NT2/D1 (cell line): Measurements from ENCODE around the gene TMCO4.

Source experiments
- DNase-seq: peaks from one replicate; pipeline ENCODE4 v3.0.0-alpha.2; 2011; ENCODE audit warnings: low read depth, low spot score
- H3K27me3 ChIP-seq: 2 replicates; pipeline ENCODE4 v1.6.0; 2011; ENCODE audit warnings: mild to moderate bottlenecking; ENCODE audit not compliant: insufficient read length, insufficient read depth
- H3K36me3 ChIP-seq: 2 replicates; pipeline ENCODE4 v1.6.1; 2011; ENCODE audit warnings: mild to moderate bottlenecking, low read length, mixed read lengths; ENCODE audit not compliant: insufficient read depth, insufficient read length
- H3K4me1 ChIP-seq: 2 replicates; pipeline ENCODE4 v1.5.1; 2011; ENCODE audit not compliant: insufficient read depth, insufficient read length
- H3K4me3 ChIP-seq: 2 replicates; pipeline ENCODE4 v1.5.1; 2011; ENCODE audit warnings: low read depth; ENCODE audit not compliant: insufficient read length
- H3K9ac ChIP-seq: 2 replicates; pipeline ENCODE4 v1.6.0; 2011; ENCODE audit warnings: low read depth; ENCODE audit not compliant: insufficient read length
- H3K9me3 ChIP-seq: 2 replicates; pipeline ENCODE4 v1.5.1; 2011; ENCODE audit warnings: mild to moderate bottlenecking, low read length; ENCODE audit not compliant: insufficient read depth
- SUZ12 ChIP-seq: IDR thresholded peaks from 2 replicates; pipeline ENCODE4 v1.6.1; 2011; ENCODE audit not compliant: insufficient read length, insufficient read depth; ENCODE audit errors: extremely low read depth
- YY1 ChIP-seq: IDR thresholded peaks from 2 replicates; pipeline ENCODE4 v1.6.1; 2011; ENCODE audit not compliant: insufficient read length, insufficient read depth
- ZNF274 ChIP-seq: IDR thresholded peaks from 2 replicates; pipeline ENCODE4 v1.6.1; 2011; ENCODE audit warnings: mild to moderate bottlenecking, low read depth, low read length

The TMCO4 gene

GRCh38 chr1:19703280-19703679 is 96.4 kb downstream of the TMCO4 start:
- no peak overlapping the region for H3K4me3 ChIP-seq
- DNase-seq, result no peak
- H3K9me3 ChIP-seq, result no peaks in the 10 kb centered on the region
- H3K9ac ChIP-seq, result no peak overlapping the region
- peaks cover 5% of the 10 kb centered on the region for H3K4me1 ChIP-seq
- H3K27me3 ChIP-seq, result no peaks in the 10 kb centered on the region
- TF ChIP-seq ZNF274 (no peak), YY1 (no peak), SUZ12 (no peak)
- H3K36me3 ChIP-seq, result no peaks in the 10 kb centered on the region

GRCh38 chr1:19700079-19700777 is 99.5 kb downstream of the TMCO4 start:
- Histone ChIP-seq H3K9me3 (no peaks in the 10 kb centered on the region), H3K4me3 (no peak overlapping the region), H3K36me3 (no peaks in the 10 kb centered on the region), H3K9ac (no peak overlapping the region), H3K27me3 (peaks cover 1% of the 10 kb centered on the region), H3K4me1 (peaks cover 6% of the 10 kb centered on the region)
- TF ChIP-seq YY1, result no peak
- no peak for TF ChIP-seq SUZ12
- no peak for TF ChIP-seq ZNF274
- no peak for DNase-seq

GRCh38 chr1:19698181-19698580 is 101.5 kb downstream of the TMCO4 start:
- H3K36me3 ChIP-seq, result no peaks in the 10 kb centered on the region
- peaks cover 3% of the 10 kb centered on the region for H3K4me1 ChIP-seq
- no peaks in the 10 kb centered on the region for H3K9me3 ChIP-seq
- no peak overlapping the region for H3K4me3 ChIP-seq
- TF ChIP-seq SUZ12 (no peak), ZNF274 (no peak), YY1 (no peak)
- no peak for DNase-seq
- peaks cover 6% of the 10 kb centered on the region for H3K27me3 ChIP-seq
- no peak overlapping the region for H3K9ac ChIP-seq

- no peak overlapping the region for H3K4me3 ChIP-seq
- H3K9ac ChIP-seq, result no peak overlapping the region
- no peaks in the 10 kb centered on the region for H3K36me3 ChIP-seq
- no peak for DNase-seq
- no peak for TF ChIP-seq ZNF274
- no peak for TF ChIP-seq SUZ12
- TF ChIP-seq YY1, result no peak
- peaks cover 3% of the 10 kb centered on the region for H3K4me1 ChIP-seq
- H3K9me3 ChIP-seq, result no peaks in the 10 kb centered on the region
- H3K27me3 ChIP-seq, result peaks cover 6% of the 10 kb centered on the region
Observed at GRCh38 chr1:19696820-19697219, 102.9 kb downstream of the TMCO4 start.

- H3K9me3 ChIP-seq, result no peaks in the 10 kb centered on the region
- no peak overlapping the region for H3K4me3 ChIP-seq
- TF ChIP-seq YY1, result no peak
- TF ChIP-seq ZNF274, result no peak
- no peak for TF ChIP-seq SUZ12
- H3K9ac ChIP-seq, result no peak overlapping the region
- peaks cover 6% of the 10 kb centered on the region for H3K27me3 ChIP-seq
- H3K36me3 ChIP-seq, result no peaks in the 10 kb centered on the region
- peaks cover 3% of the 10 kb centered on the region for H3K4me1 ChIP-seq
- no peak for DNase-seq
Observed at GRCh38 chr1:19695772-19696171, 103.9 kb downstream of the TMCO4 start.

GRCh38 chr1:19694298-19694697 is 105.4 kb downstream of the TMCO4 start:
- TF ChIP-seq ZNF274 (no peak), SUZ12 (no peak), YY1 (no peak)

GRCh38 chr1:19690342-19690741 is 109.4 kb downstream of the TMCO4 start:
- H3K36me3 ChIP-seq, result no peaks in the 10 kb centered on the region
- H3K4me1 ChIP-seq, result peaks cover 7% of the 10 kb centered on the region
- H3K9me3 ChIP-seq, result peaks cover 5% of the 10 kb centered on the region; the same call in 1 of the 2 replicates
- no peak for TF ChIP-seq YY1
- no peak for DNase-seq
- H3K9ac ChIP-seq, result no peak overlapping the region
- no peak overlapping the region for H3K4me3 ChIP-seq
- peaks cover 46% of the 10 kb centered on the region for H3K27me3 ChIP-seq

More at GRCh38 chr1:19694298-19694697, 105.4 kb downstream of the TMCO4 start:
- Histone ChIP-seq H3K9me3 (peaks cover 5% of the 10 kb centered on the region; the same call in 1 of the 2 replicates), H3K4me3 (no peak overlapping the region), H3K36me3 (no peaks in the 10 kb centered on the region), H3K9ac (no peak overlapping the region), H3K4me1 (peaks cover 3% of the 10 kb centered on the region), H3K27me3 (peaks cover 19% of the 10 kb centered on the region)
- no peak for DNase-seq

- H3K9ac ChIP-seq, result no peak overlapping the region
- no peaks in the 10 kb centered on the region for H3K36me3 ChIP-seq
- TF ChIP-seq SUZ12, result no peak
- no peak for TF ChIP-seq ZNF274
- TF ChIP-seq YY1, result no peak
- peaks cover 41% of the 10 kb centered on the region for H3K27me3 ChIP-seq
- DNase-seq, result no peak
- H3K4me1 ChIP-seq, result peaks cover 5% of the 10 kb centered on the region
- H3K4me3 ChIP-seq, result no peak overlapping the region
- peaks cover 5% of the 10 kb centered on the region; the same call in 1 of the 2 replicates for H3K9me3 ChIP-seq
Observed at GRCh38 chr1:19689856-19690255, 109.9 kb downstream of the TMCO4 start.
